ENCODE results near the gene FIGN. TPM values are rescaled to one million over a fixed set of nuclear protein-coding genes. Genes with fewer than 3 reads are reported as not detected.

Gene FIGN
- total and polyA plus RNA-seq, 2 of the 8 experiments (the other 6 are each of a cell fraction or from before 2014, with no cell fraction given): 5.0 to 22.8 TPM

- H3K4me2 ChIP-seq (ENCODE audit: insufficient read depth in 1 of 2, low read depth in 2 of 2, low read length in 2 of 2): no peak overlapping the region
- no peak for TF ChIP-seq SRF (IDR thresholded peaks at IDR 0.05; ENCODE audit: low read depth, low read length)
- no peak for TF ChIP-seq POLR2A (IDR thresholded peaks at IDR 0.05; ENCODE audit: control extremely low read depth in 1 of 2, low read depth in 2 of 2, low read length in 2 of 2)
- no peaks in the 10 kb centered on the region for H4K20me1 ChIP-seq (replicated peaks in 1 of 2; ENCODE audit: control insufficient read depth in 1 of 2, insufficient read depth in 2 of 2, low read length in 2 of 2)
- no peak overlapping the region for H4K5ac ChIP-seq (ENCODE audit: insufficient read length, low read depth, low read length)
- H3K27ac ChIP-seq (ENCODE audit: low read depth, low read length): no peak overlapping the region
- FAIRE-seq (no peak), DNase-seq (ENCODE audit: low read depth in 1 of 2, low spot score in 2 of 2) (no peak)
- ChIA-PET CTCF (ENCODE audit: partially characterized antibody) (interaction anchor here (0.8 to 2.2 kb wide), 4 partner anchors 9 to 31 kb away, joined by 3 to 7 read pairs (median 4); no protein-coding TSS in a partner anchor), POLR2A (ENCODE audit: partially characterized antibody) (no interaction called here)
- no peaks in the 10 kb centered on the region for H3K27me3 ChIP-seq (replicated peaks in 1 of 4; ENCODE audit: control insufficient read depth in 3 of 4, extremely low read depth in 1 of 4, insufficient read depth in 3 of 4, low read length in 3 of 4)
- H3K4ac ChIP-seq (replicated peaks; ENCODE audit: insufficient read length, low read depth, low read length): no peak overlapping the region
- WGBS, 2 experiments (ENCODE audit: extremely low coverage in 1 of 2, insufficient coverage in 1 of 2, insufficient read length in 1 of 2, insufficient replicate concordance in 2 of 2, low coverage in 1 of 2, low lambda C conversion rate in 2 of 2, missing lambda C conversion rate in 1 of 2): 89% methylated on average over 1 of the region's 1 CpG; no CpG with 5 or more reads in 1 of the 2 experiments
- H3K9me3 ChIP-seq (ENCODE audit: insufficient read depth in 2 of 2, low read depth in 1 of 2, low read length in 1 of 2): no peaks in the 10 kb centered on the region
- no peak overlapping the region for H4K8ac ChIP-seq (ENCODE audit: extremely low read depth, insufficient read depth, low read length)
- no peaks in the 10 kb centered on the region for H3K23me2 ChIP-seq (ENCODE audit: low read depth, low read length)
- H2AK5ac ChIP-seq (ENCODE audit: low read depth, low read length): no peak overlapping the region
- H3K18ac ChIP-seq (ENCODE audit: extremely low read depth, low read length): no peak overlapping the region
- H4K91ac ChIP-seq (replicated peaks; ENCODE audit: insufficient read length, low read length): no peak overlapping the region
- no peak overlapping the region for H3K14ac ChIP-seq (ENCODE audit: insufficient read length)
- H2BK5ac ChIP-seq (ENCODE audit: low read depth, low read length): no peak overlapping the region
- H3K23ac ChIP-seq (ENCODE audit: insufficient read length): no peak overlapping the region
- H2BK120ac ChIP-seq (replicated peaks; ENCODE audit: low read depth, low read length): no peak overlapping the region
- H3K9ac ChIP-seq (replicated peaks in 1 of 4; ENCODE audit: extremely low read depth in 1 of 4, low read depth in 3 of 4, low read length in 3 of 4): no peak overlapping the region
- peaks cover 0 to 26% of the 10 kb centered on the region in 2 experiments; a peak in 2 of 4 replicates for H3K79me2 ChIP-seq (ENCODE audit: control insufficient read depth in 1 of 2, insufficient read depth in 2 of 2, low read length in 2 of 2)
- no peak overlapping the region for H2BK20ac ChIP-seq (ENCODE audit: low read length)
- no peak overlapping the region for H3K56ac ChIP-seq (replicated peaks; ENCODE audit: insufficient read length, low read depth, low read length)
- H2BK12ac ChIP-seq (ENCODE audit: low read depth, low read length): no peak overlapping the region
- H2BK15ac ChIP-seq (ENCODE audit: low read length): no peak overlapping the region
- H3K4me3 ChIP-seq (ENCODE audit: extremely low read depth in 1 of 4, insufficient read depth in 2 of 4, low read depth in 3 of 4, low read length in 4 of 4): no peak overlapping the region
- H2AFZ ChIP-seq (ENCODE audit: low read length): no peak overlapping the region
- no peaks in the 10 kb centered on the region for H3K36me3 ChIP-seq (ENCODE audit: control insufficient read depth in 2 of 4, insufficient read depth in 4 of 4, low read length in 3 of 4)
- peaks cover 0 to 11% (median 5%) of the 10 kb centered on the region in 4 experiments; a peak in 3 of 7 replicates for H3K4me1 ChIP-seq (replicated peaks in 1 of 4; ENCODE audit: control insufficient read depth in 3 of 4, insufficient read depth in 4 of 4, low read length in 3 of 4)
- H3K79me1 ChIP-seq (ENCODE audit: low read depth, low read length): no peaks in the 10 kb centered on the region
These were observed 93.8 kb downstream of the FIGN start for GRCh38 chr2:163641986-163642385.

All from H1 (cell line).